BJ (cell line): Measurements from ENCODE around the gene QSOX2. TPM values are rescaled to one million over a fixed set of nuclear protein-coding genes. Genes with fewer than 3 reads are reported as not detected.

Experiments used
- CTCF ChIA-PET: fragments of 350-600 bp; formaldehyde crosslinking; extraction: SDS; loops from one replicate; lab custom pipeline; 2021; ENCODE audit warnings: antibody characterized with exemption, inconsistent platforms; lab: Yijun Ruan, JAX
- POLR2A ChIA-PET: fragments of 300-600 bp; sonication (Branson Sonifier 250); formaldehyde crosslinking; extraction: SDS; loops from one replicate; lab custom pipeline; 2021; ENCODE audit warnings: antibody characterized with exemption; lab: Charles Lee
- DNase-seq: peaks from one replicate; pipeline ENCODE4 v3.0.0-alpha.2; 2011; ENCODE audit warnings: low read depth
- H3K27me3 ChIP-seq: 2 replicates; pipeline ENCODE4 v1.6.0; 2011; ENCODE audit warnings: low read length; ENCODE audit not compliant: control insufficient read depth, insufficient read depth
- H3K36me3 ChIP-seq: 2 replicates; pipeline ENCODE4 v1.5.1; 2011; ENCODE audit warnings: low read length; ENCODE audit not compliant: control insufficient read depth, insufficient read depth
- H3K4me3 ChIP-seq: 2 replicates; pipeline ENCODE4 v1.5.1; 2011; ENCODE audit warnings: low read depth, mild to moderate bottlenecking, control low read depth, low read length
- polyA plus RNA-seq: library from polyadenylated mRNA; depleted of rRNA; stranded (reverse); fragments of >200 nt; gene quantifications from 2 replicates; pipeline ENCODE4 v1.2.3, GENCODE V29; 2011
- TF ChIP-seq, protein P1 (sequence below): IDR thresholded peaks from 2 replicates; pipeline ENCODE4 v1.5.1; 2011; ENCODE audit warnings: low read depth, mild to moderate bottlenecking, control low read depth, inconsistent platforms, low read length, moderate library complexity; ENCODE audit not compliant: insufficient read depth

The QSOX2 gene
- polyA plus RNA-seq, 1 experiment, result 7.0 TPM

DNA sequence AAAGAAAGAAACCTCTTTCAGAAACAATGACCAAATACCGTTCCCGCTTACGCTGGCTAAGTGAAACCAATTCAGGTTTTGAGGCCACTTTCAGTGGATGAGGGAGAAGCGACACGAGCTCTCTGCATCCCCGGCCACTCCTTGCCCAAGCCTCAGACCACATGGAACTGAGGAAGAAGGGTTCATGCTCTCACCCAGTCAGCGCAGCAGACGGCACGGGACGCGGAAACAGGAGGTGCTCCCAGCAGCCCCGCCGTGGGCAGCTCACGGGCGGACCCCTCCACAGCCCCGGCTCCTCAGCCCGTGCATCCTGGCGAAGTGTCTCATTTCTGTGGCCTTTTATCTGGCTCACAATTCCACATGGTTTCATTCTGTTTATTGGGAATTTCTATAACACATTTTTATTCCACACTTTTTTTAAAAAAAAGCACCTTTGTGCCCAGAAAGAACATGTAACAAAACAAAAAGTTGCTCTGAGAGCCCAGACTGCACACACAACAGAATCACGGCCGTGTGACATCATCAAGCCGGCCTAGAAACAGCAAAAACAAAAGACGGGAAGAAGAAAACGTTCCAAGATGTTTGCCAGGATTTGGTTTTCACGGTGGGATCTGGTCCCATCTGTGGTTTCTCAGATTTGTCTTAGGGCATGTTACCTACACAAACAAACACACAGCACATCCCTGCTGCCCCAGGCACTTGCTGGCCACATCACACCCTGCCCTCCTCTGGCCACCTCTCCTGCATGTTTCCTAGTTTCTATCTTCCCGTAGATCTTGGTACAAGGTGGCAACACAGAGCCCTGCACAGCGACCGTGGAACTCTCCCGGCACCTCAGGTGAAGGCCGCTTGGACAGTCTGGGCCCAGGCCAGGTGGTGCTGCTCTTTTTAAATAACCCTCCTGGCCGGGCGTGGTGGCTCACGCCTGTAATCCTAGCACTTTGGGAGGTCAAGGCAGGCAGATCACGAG lies 16.2 kb downstream of the QSOX2 start:
- DNase-seq, result no peak

DNA sequence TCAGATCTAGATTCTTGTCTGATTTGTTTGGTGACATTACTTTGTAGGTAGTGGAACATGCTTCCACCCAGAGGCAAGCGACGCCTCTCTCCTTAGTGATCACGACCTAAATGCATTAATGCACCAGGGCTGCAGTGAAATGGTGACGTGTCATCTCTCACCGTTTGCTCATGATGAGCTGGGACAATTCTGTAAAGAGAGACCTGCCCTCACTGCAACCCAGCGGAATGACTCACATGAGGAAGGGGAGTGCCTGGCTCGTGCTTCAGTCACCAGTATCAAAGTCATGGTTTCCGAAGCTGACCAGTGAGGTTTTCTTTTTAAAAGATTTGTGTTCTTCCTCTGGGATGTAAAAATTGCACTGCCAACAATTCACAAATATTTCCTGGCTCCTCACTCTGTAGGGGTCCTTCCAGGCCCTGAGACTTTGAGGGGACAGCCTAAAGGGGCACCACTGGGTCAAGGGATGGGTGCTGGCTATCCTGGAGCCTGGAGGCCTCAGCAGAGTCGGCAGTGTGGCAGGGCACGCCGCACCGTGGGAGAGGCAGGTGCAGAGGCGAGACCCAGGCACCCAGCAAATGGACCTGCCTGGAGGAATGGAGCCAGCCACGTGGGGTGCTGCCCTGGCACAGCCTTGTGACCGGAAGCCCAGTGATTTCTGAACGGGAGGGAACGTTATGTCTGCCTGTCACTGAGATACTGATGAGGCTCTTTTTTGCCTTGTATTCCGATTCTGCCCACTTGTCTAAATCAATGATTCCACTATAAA lies 17.3 kb downstream of the QSOX2 start:
- no peak for DNase-seq
- POLR2A ChIA-PET, result no interaction called here
- H3K27me3 ChIP-seq, result no peaks in the 10 kb centered on the region
- H3K4me3 ChIP-seq, result no peak overlapping the region
- CTCF ChIA-PET, result interaction anchor here (1.3 to 2.9 kb wide), 2 partner anchors 11 to 12 kb away, joined by 4 to 11 read pairs; no protein-coding TSS in a partner anchor
- peaks cover 7% of the 10 kb centered on the region for H3K36me3 ChIP-seq
- TF ChIP-seq, protein P1, sequence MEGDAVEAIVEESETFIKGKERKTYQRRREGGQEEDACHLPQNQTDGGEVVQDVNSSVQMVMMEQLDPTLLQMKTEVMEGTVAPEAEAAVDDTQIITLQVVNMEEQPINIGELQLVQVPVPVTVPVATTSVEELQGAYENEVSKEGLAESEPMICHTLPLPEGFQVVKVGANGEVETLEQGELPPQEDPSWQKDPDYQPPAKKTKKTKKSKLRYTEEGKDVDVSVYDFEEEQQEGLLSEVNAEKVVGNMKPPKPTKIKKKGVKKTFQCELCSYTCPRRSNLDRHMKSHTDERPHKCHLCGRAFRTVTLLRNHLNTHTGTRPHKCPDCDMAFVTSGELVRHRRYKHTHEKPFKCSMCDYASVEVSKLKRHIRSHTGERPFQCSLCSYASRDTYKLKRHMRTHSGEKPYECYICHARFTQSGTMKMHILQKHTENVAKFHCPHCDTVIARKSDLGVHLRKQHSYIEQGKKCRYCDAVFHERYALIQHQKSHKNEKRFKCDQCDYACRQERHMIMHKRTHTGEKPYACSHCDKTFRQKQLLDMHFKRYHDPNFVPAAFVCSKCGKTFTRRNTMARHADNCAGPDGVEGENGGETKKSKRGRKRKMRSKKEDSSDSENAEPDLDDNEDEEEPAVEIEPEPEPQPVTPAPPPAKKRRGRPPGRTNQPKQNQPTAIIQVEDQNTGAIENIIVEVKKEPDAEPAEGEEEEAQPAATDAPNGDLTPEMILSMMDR, result no peak

More for the DNA sequence above, 16.2 kb downstream of the QSOX2 start:
- CTCF ChIA-PET, result interaction anchor here (1.3 kb wide), 1 partner anchor 11 kb away, joined by 4 read pairs; no protein-coding TSS in a partner anchor
- POLR2A ChIA-PET, result no interaction called here
- Histone ChIP-seq H3K27me3 (no peaks in the 10 kb centered on the region), H3K36me3 (peaks cover 4% of the 10 kb centered on the region; the same call in 1 of the 2 replicates), H3K4me3 (no peak overlapping the region)
- TF ChIP-seq, protein P1, result no peak

DNA sequence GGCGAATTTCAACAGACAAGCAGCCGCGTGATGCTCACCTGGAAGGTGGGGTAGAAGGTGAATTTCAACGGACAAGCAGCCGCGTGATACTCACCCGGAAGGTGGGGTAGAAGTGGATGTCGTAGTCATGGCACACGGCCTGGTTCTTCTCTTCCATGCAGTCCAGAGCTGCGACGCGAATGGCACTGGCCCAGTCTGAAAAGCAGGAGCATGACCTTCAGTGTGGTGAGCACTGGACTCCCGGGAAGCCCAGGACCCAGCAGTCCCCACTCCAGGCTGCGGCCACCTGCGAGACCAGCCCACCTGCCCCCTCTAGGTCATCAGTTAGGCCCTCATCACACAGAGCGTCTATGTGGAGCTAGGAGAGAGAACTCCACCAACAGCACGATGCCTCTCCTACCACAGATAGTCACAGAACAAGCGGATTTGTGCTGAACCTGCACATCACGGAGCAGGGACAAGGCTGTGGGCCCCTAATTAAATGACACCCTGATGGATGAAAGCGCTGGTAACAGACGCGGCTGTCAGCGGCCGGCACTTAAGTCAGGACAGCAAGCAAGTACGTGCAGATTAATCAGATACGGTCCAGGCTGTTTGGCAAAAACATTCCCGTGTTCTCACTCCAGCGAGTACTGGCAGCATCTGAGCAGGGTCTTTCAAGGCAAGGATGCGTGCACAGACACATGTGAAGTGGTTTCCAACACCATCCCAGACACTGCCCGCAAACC lies 18.8 kb downstream of the QSOX2 start:
- DNase-seq, result no peak
- ChIA-PET POLR2A (no interaction called here), CTCF (interaction anchor here (0.6 to 2.9 kb wide), 10 partner anchors 9 to 57 kb away, joined by 3 to 11 read pairs (median 4); no protein-coding TSS in a partner anchor)
- Histone ChIP-seq H3K4me3 (no peak overlapping the region), H3K36me3 (peaks cover 8% of the 10 kb centered on the region), H3K27me3 (no peaks in the 10 kb centered on the region)
- TF ChIP-seq, protein P1, result no peak

DNA sequence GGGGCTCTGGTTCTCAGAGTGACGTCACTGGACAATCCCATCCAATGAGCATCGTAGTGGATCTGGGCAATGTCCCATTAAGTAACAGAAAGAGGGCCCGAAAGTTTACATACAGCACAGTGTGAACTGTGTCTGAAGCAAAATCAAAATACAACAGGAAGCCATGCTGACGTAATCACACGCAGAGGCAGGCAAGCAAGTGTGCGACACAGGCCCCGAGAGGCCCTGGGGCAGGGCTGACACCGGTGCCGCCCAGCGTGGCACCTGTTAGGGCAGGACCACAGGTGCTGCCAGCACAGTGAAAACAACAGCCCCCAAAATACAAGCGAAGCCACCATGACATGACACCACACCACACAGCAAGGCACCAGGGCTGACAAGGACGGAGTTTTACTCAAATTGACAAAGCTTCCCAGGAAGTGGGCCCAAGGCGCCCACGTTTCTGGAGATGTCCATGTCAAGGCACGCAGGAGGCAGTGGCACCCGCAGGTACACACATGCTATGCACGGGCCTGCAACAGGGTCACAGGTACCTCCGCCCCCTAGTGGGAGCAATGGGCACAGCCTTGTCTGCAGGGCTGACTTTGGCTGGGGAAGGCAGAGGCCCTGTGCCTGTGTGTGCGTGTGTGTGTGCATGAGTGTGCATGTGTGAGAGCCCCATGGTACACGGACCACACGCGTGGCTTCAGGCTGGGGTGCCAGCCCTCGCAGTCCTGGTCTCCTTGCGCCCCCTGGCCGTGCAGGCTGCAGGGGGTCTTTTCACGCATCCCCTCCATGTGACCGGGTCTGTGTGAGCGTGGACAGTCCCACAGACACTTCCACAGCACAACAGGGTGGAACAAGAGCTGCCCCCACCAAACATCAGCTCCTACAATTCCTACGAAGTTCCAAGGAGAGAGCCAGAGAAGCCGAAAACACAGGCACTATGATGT lies 19.6 kb downstream of the QSOX2 start:
- no peak overlapping the region for H3K4me3 ChIP-seq
- TF ChIP-seq, protein P1, result peak; percentile 92
- ChIA-PET CTCF (interaction anchor here (0.6 to 2.9 kb wide), 13 partner anchors 8 to 82 kb away, joined by 3 to 11 read pairs (median 4); no protein-coding TSS in a partner anchor), POLR2A (no interaction called here)
- peaks cover 8% of the 10 kb centered on the region for H3K36me3 ChIP-seq
- no peaks in the 10 kb centered on the region for H3K27me3 ChIP-seq
- no peak for DNase-seq
